GM13977 (cell line): ENCODE measurements around the gene SHB.

Experiments
- DNase-seq: peaks from one replicate; pipeline ENCODE4 v3.0.0; 2012; ENCODE audit warnings: low spot score
- CTCF ChIP-seq: IDR thresholded peaks from 2 replicates; pipeline ENCODE4 v1.5.1; 2012; ENCODE audit warnings: mild to moderate bottlenecking, control low read depth; ENCODE audit not compliant: insufficient read depth; ENCODE audit errors: extremely low read depth, missing control alignments
- in situ Hi-C: fragments of 300-500 bp; cut with MboI; formaldehyde crosslinking; loops from one replicate; pipeline ENCODE4 v1.12.0; 2022; ENCODE audit warnings: low sequenced_read_pairs, low pct_unique_long_range_greater_than_20kb, mixed read lengths, inconsistent platforms; ENCODE audit not compliant: unreplicated experiment

Gene SHB

GRCh38 chr9:38025166-38025565 lies 43.9 kb downstream of the SHB start:
- DNase-seq, result no peak
- no peak for TF ChIP-seq CTCF
- in situ Hi-C loops, result no loop called here

GRCh38 chr9:38024036-38024681 lies 44.9 kb downstream of the SHB start:
- in situ Hi-C loops, result no loop called here
- no peak for DNase-seq
- TF ChIP-seq CTCF, result no peak

GRCh38 chr9:38023661-38024035 lies 45.4 kb downstream of the SHB start:
- TF ChIP-seq CTCF, result no peak
- in situ Hi-C loops, result no loop called here
- DNase-seq, result no peak

- DNase-seq, result no peak
- in situ Hi-C loops, result no loop called here
- no peak for TF ChIP-seq CTCF
These were observed 46.0 kb downstream of the SHB start for GRCh38 chr9:38022995-38023394.

- no peak for DNase-seq
- in situ Hi-C loops, result no loop called here
- no peak for TF ChIP-seq CTCF
These were observed 46.7 kb downstream of the SHB start for GRCh38 chr9:38022203-38022895.

GRCh38 chr9:38020151-38021076 lies 48.6 kb downstream of the SHB start:
- DNase-seq, result no peak
- no peak for TF ChIP-seq CTCF
- in situ Hi-C loops, result no loop called here
